ENCODE results near the gene KCNJ6. TPM values are rescaled to one million over a fixed set of nuclear protein-coding genes. Genes with fewer than 3 reads are reported as not detected.

Gene KCNJ6
- total RNA-seq, 1 experiment from 2014 or later, result not detected

- Histone ChIP-seq H3K4me1 (no peaks in the 10 kb centered on the region; the same call in 1 of the 2 replicates), H3K9me3 (no peaks in the 10 kb centered on the region), H3K4me3 (ENCODE audit: low read depth, low read length) (no peak overlapping the region), H3K27me3 (replicated peaks; ENCODE audit: control insufficient read depth, insufficient read depth, low read length) (no peaks in the 10 kb centered on the region), H3K36me3 (ENCODE audit: control insufficient read depth, insufficient read depth, low read length) (no peaks in the 10 kb centered on the region)
- H3K27me3 Mint-ChIP-seq (ENCODE audit: insufficient read depth, unreplicated experiment), result peaks cover 7% of the 10 kb centered on the region
- H3K9me3 Mint-ChIP-seq (ENCODE audit: unreplicated experiment), result peaks cover 10% of the 10 kb centered on the region
- ChIA-PET CTCF (no interaction called here), POLR2A (no interaction called here)
- intact Hi-C loops (cut with micrococcal nuclease; ENCODE audit: unreplicated experiment), result no loop called here
- H3K27ac Mint-ChIP-seq (ENCODE audit: unreplicated experiment), result no peak overlapping the region
- TF ChIP-seq, protein P1, sequence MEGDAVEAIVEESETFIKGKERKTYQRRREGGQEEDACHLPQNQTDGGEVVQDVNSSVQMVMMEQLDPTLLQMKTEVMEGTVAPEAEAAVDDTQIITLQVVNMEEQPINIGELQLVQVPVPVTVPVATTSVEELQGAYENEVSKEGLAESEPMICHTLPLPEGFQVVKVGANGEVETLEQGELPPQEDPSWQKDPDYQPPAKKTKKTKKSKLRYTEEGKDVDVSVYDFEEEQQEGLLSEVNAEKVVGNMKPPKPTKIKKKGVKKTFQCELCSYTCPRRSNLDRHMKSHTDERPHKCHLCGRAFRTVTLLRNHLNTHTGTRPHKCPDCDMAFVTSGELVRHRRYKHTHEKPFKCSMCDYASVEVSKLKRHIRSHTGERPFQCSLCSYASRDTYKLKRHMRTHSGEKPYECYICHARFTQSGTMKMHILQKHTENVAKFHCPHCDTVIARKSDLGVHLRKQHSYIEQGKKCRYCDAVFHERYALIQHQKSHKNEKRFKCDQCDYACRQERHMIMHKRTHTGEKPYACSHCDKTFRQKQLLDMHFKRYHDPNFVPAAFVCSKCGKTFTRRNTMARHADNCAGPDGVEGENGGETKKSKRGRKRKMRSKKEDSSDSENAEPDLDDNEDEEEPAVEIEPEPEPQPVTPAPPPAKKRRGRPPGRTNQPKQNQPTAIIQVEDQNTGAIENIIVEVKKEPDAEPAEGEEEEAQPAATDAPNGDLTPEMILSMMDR (IDR thresholded peaks at IDR 0.05; ENCODE audit: insufficient read depth in 1 of 2, low read depth in 1 of 2, low read length in 1 of 2, severe bottlenecking in 1 of 2, unreplicated experiment in 1 of 2), result no peak
- BruUV-seq (replicated peaks), result no TSS peak
- H3K36me3 Mint-ChIP-seq (ENCODE audit: insufficient read depth, unreplicated experiment), result no peaks in the 10 kb centered on the region
- H3K4me1 Mint-ChIP-seq (ENCODE audit: low read depth, unreplicated experiment), result peaks cover 19% of the 10 kb centered on the region
- H3K4me3 Mint-ChIP-seq (ENCODE audit: unreplicated experiment), result no peak overlapping the region
- no peak for DNase-seq
Observed at GRCh38 chr21:37639756-37640155, 276.5 kb downstream of the KCNJ6 start.

- H3K36me3 Mint-ChIP-seq (ENCODE audit: insufficient read depth, unreplicated experiment), result no peaks in the 10 kb centered on the region
- TF ChIP-seq, protein P1 (IDR thresholded peaks at IDR 0.05; ENCODE audit: insufficient read depth in 1 of 2, low read depth in 1 of 2, low read length in 1 of 2, severe bottlenecking in 1 of 2, unreplicated experiment in 1 of 2), result no peak
- no peak for DNase-seq
- Histone ChIP-seq H3K4me3 (ENCODE audit: low read depth, low read length) (no peak overlapping the region), H3K36me3 (ENCODE audit: control insufficient read depth, insufficient read depth, low read length) (no peaks in the 10 kb centered on the region), H3K4me1 (no peaks in the 10 kb centered on the region; the same call in 1 of the 2 replicates), H3K27me3 (replicated peaks; ENCODE audit: control insufficient read depth, insufficient read depth, low read length) (no peaks in the 10 kb centered on the region), H3K9me3 (peaks cover 3% of the 10 kb centered on the region; the same call in 1 of the 2 replicates)
- CTCF ChIA-PET, result no interaction called here
- peaks cover 7% of the 10 kb centered on the region for H3K27me3 Mint-ChIP-seq (ENCODE audit: insufficient read depth, unreplicated experiment)
- peaks cover 20% of the 10 kb centered on the region for H3K9me3 Mint-ChIP-seq (ENCODE audit: unreplicated experiment)
- peaks cover 9% of the 10 kb centered on the region for H3K4me1 Mint-ChIP-seq (ENCODE audit: low read depth, unreplicated experiment)
- no peak overlapping the region for H3K27ac Mint-ChIP-seq (ENCODE audit: unreplicated experiment)
- intact Hi-C loops (cut with micrococcal nuclease; ENCODE audit: unreplicated experiment), result no loop called here
- POLR2A ChIA-PET, result no interaction called here
- no peak overlapping the region for H3K4me3 Mint-ChIP-seq (ENCODE audit: unreplicated experiment)
- no TSS peak for BruUV-seq (replicated peaks)
Observed at GRCh38 chr21:37636152-37636860, 280.0 kb downstream of the KCNJ6 start.

DNA sequence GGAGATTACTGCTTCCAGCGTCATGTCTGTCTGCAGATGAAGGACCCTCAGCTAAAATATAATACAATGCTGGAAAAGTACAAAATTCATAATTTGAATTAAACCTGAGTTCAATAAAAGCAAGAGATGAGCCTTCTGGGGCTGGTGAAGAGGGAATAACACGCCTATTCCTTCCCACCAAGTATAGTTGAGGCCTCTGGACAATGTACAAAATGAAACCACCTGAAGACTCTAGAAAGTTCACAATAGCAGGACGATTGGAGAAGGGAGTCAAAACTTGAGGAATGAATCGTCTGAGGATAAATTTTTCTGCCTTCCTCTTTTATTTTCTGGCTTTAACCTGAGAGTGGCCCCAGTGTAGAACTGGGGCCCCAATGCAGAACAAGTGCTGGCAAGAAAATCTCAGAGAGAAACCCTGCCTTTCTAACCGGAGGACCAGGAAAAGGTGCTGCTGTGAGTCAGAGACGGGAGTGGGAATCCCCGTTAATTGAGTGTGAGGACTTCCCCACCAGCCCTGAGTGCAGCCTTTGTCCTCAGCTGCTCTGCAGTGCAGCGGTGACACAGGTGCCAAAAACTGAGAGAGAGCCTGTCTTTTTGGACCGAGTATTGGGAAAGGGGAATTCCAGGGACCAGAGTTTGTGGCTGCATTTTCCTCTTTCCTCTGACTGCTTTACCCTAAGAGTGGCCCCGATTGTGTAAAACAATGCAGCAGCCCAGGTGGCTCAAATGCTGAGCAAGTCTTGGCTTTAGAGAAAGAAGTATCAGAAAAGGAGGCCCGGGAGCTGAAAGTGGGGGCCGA lies 284.7 kb downstream of the KCNJ6 start:
- BruUV-seq (replicated peaks), result no TSS peak
- Histone ChIP-seq H3K4me3 (ENCODE audit: low read depth, low read length) (no peak overlapping the region), H3K36me3 (ENCODE audit: control insufficient read depth, insufficient read depth, low read length) (no peaks in the 10 kb centered on the region), H3K4me1 (no peaks in the 10 kb centered on the region; the same call in 1 of the 2 replicates), H3K9me3 (peaks cover 3% of the 10 kb centered on the region; the same call in 1 of the 2 replicates), H3K27me3 (replicated peaks; ENCODE audit: control insufficient read depth, insufficient read depth, low read length) (no peaks in the 10 kb centered on the region)
- H3K36me3 Mint-ChIP-seq (ENCODE audit: insufficient read depth, unreplicated experiment), result no peaks in the 10 kb centered on the region
- POLR2A ChIA-PET, result no interaction called here
- no peak overlapping the region for H3K27ac Mint-ChIP-seq (ENCODE audit: unreplicated experiment)
- TF ChIP-seq, protein P1 (IDR thresholded peaks at IDR 0.05; ENCODE audit: insufficient read depth in 1 of 2, low read depth in 1 of 2, low read length in 1 of 2, severe bottlenecking in 1 of 2, unreplicated experiment in 1 of 2), result no peak
- intact Hi-C loops (cut with micrococcal nuclease; ENCODE audit: unreplicated experiment), result no loop called here
- H3K4me3 Mint-ChIP-seq (ENCODE audit: unreplicated experiment), result no peak overlapping the region
- CTCF ChIA-PET, result no interaction called here
- H3K27me3 Mint-ChIP-seq (ENCODE audit: insufficient read depth, unreplicated experiment), result no peaks in the 10 kb centered on the region
- no peak for DNase-seq
- peaks cover 13% of the 10 kb centered on the region for H3K4me1 Mint-ChIP-seq (ENCODE audit: low read depth, unreplicated experiment)
- peaks cover 20% of the 10 kb centered on the region for H3K9me3 Mint-ChIP-seq (ENCODE audit: unreplicated experiment)

Measured in Caco-2 (cell line).